ENCODE data around the gene GMEB2.
A peak's percentile ranks its signal among the peaks of the same experiment; 100 is the strongest.

The GMEB2 gene

GRCh38 chr20:63570281-63571086, 56.4 kb downstream of the GMEB2 start:
- Histone ChIP-seq H3K27ac (ENCODE audit: insufficient read depth in 1 of 2, low read depth in 1 of 2, low read length in 2 of 2, poor library complexity in 1 of 2, severe bottlenecking in 2 of 2) (no peak overlapping the region), H3K4me3 (ENCODE audit: control insufficient read depth in 1 of 7, extremely low read depth in 1 of 7, insufficient read depth in 4 of 7, low read depth in 2 of 7, low read length in 6 of 7) (no peak overlapping the region), H3K27me3 (replicated peaks in 2 of 5; ENCODE audit: control insufficient read depth in 4 of 5, insufficient read depth in 5 of 5, low read length in 4 of 5) (peaks cover 0 to 46% (median 6%) of the 10 kb centered on the region in 5 experiments), H3K36me3 (ENCODE audit: control insufficient read depth in 4 of 4, insufficient read depth in 4 of 4, low read length in 3 of 4) (no peaks in the 10 kb centered on the region), H3K4me1 (ENCODE audit: control extremely low read depth in 1 of 4, control insufficient read depth in 4 of 4, insufficient read depth in 4 of 4, low read length in 3 of 4) (peaks cover 0 to 45% (median 36%) of the 10 kb centered on the region in 4 experiments), H3K9me3 (ENCODE audit: control extremely low read depth in 1 of 5, control insufficient read depth in 4 of 5, insufficient read depth in 2 of 5, low read depth in 1 of 5, low read length in 4 of 5) (no peaks in the 10 kb centered on the region)
- WGBS (ENCODE audit: insufficient coverage), result 93% methylated on average over 24 of the region's 28 CpGs
- ChIA-PET CTCF (no interaction called here), POLR2A (interaction anchor here (0.6 kb wide), 1 partner anchor 12 kb away, joined by 5 read pairs; no protein-coding TSS in a partner anchor)
- DNase-seq, result no peak

- peak in 2 of 3 donors; percentile 46 to 54 for DNase-seq
- Histone ChIP-seq H3K27me3 (replicated peaks in 2 of 5; ENCODE audit: control insufficient read depth in 4 of 5, insufficient read depth in 5 of 5, low read length in 4 of 5) (peaks cover 0 to 52% (median 6%) of the 10 kb centered on the region in 5 experiments), H3K4me3 (ENCODE audit: control insufficient read depth in 1 of 7, extremely low read depth in 1 of 7, insufficient read depth in 4 of 7, low read depth in 2 of 7, low read length in 6 of 7) (no peak overlapping the region), H3K4me1 (ENCODE audit: control extremely low read depth in 1 of 4, control insufficient read depth in 4 of 4, insufficient read depth in 4 of 4, low read length in 3 of 4) (peaks cover 0 to 41% (median 33%) of the 10 kb centered on the region in 4 experiments), H3K27ac (ENCODE audit: insufficient read depth in 1 of 2, low read depth in 1 of 2, low read length in 2 of 2, poor library complexity in 1 of 2, severe bottlenecking in 2 of 2) (no peak overlapping the region), H3K9me3 (ENCODE audit: control extremely low read depth in 1 of 5, control insufficient read depth in 4 of 5, insufficient read depth in 2 of 5, low read depth in 1 of 5, low read length in 4 of 5) (no peaks in the 10 kb centered on the region), H3K36me3 (ENCODE audit: control insufficient read depth in 4 of 4, insufficient read depth in 4 of 4, low read length in 3 of 4) (no peaks in the 10 kb centered on the region)
- CTCF ChIA-PET, result interaction anchor here (0.7 to 2.2 kb wide), 6 partner anchors 9 to 226 kb away, joined by 3 to 7 read pairs (median 3); partner anchors contain the start of gene PTK6
- 86% methylated on average over 45 of the region's 46 CpGs for WGBS (ENCODE audit: insufficient coverage)
- POLR2A ChIA-PET, result interaction anchor here (0.6 to 1.2 kb wide), 2 partner anchors 12 to 14 kb away, joined by 3 read pairs; no protein-coding TSS in a partner anchor
These were observed 57.6 kb downstream of the GMEB2 start for GRCh38 chr20:63568986-63569949.

GRCh38 chr20:63568170-63568981, 58.5 kb downstream of the GMEB2 start:
- H3K27me3 ChIP-seq (replicated peaks in 2 of 5; ENCODE audit: control insufficient read depth in 4 of 5, insufficient read depth in 5 of 5, low read length in 4 of 5), result peaks cover 0 to 53% (median 6%) of the 10 kb centered on the region in 5 experiments
- H3K4me3 ChIP-seq (ENCODE audit: control insufficient read depth in 1 of 7, extremely low read depth in 1 of 7, insufficient read depth in 4 of 7, low read depth in 2 of 7, low read length in 6 of 7), result peak overlapping the region in 5 of 7 experiments; percentile 35 to 74 (median 51)
- DNase-seq, result peak in 2 of 3 donors; percentile 51 to 58
- no peaks in the 10 kb centered on the region for H3K9me3 ChIP-seq (ENCODE audit: control extremely low read depth in 1 of 5, control insufficient read depth in 4 of 5, insufficient read depth in 2 of 5, low read depth in 1 of 5, low read length in 4 of 5)
- H3K27ac ChIP-seq (ENCODE audit: insufficient read depth in 1 of 2, low read depth in 1 of 2, low read length in 2 of 2, poor library complexity in 1 of 2, severe bottlenecking in 2 of 2), result no peak overlapping the region
- H3K36me3 ChIP-seq (ENCODE audit: control insufficient read depth in 4 of 4, insufficient read depth in 4 of 4, low read length in 3 of 4), result no peaks in the 10 kb centered on the region
- H3K4me1 ChIP-seq (ENCODE audit: control extremely low read depth in 1 of 4, control insufficient read depth in 4 of 4, insufficient read depth in 4 of 4, low read length in 3 of 4), result peaks cover 0 to 37% (median 29%) of the 10 kb centered on the region in 4 experiments
- CTCF ChIA-PET, result interaction anchor here (0.9 to 2.2 kb wide), 5 partner anchors 8 to 227 kb away, joined by 3 to 7 read pairs (median 3); no protein-coding TSS in a partner anchor
- 32% methylated on average over 33 of the region's 43 CpGs for WGBS (ENCODE audit: insufficient coverage)
- POLR2A ChIA-PET, result interaction anchor here (0.6 to 1.2 kb wide), 3 partner anchors 12 to 31 kb away, joined by 3 read pairs; partner anchors contain the start of gene PTK6

GRCh38 chr20:63567386-63568169, 59.3 kb downstream of the GMEB2 start:
- H3K27ac ChIP-seq (ENCODE audit: insufficient read depth in 1 of 2, low read depth in 1 of 2, low read length in 2 of 2, poor library complexity in 1 of 2, severe bottlenecking in 2 of 2), result no peak overlapping the region
- DNase-seq, result peak; percentile 84 to 95 (median 95)
- peaks cover 0 to 5% (median 0%) of the 10 kb centered on the region in 4 experiments for H3K36me3 ChIP-seq (ENCODE audit: control insufficient read depth in 4 of 4, insufficient read depth in 4 of 4, low read length in 3 of 4)
- POLR2A ChIA-PET, result interaction anchor here (1.1 to 1.2 kb wide), 2 partner anchors 11 to 30 kb away, joined by 3 read pairs; partner anchors contain the start of gene PTK6
- H3K9me3 ChIP-seq (ENCODE audit: control extremely low read depth in 1 of 5, control insufficient read depth in 4 of 5, insufficient read depth in 2 of 5, low read depth in 1 of 5, low read length in 4 of 5), result no peaks in the 10 kb centered on the region
- 21% methylated on average over 31 of the region's 37 CpGs for WGBS (ENCODE audit: insufficient coverage)
- H3K27me3 ChIP-seq (replicated peaks in 2 of 5; ENCODE audit: control insufficient read depth in 4 of 5, insufficient read depth in 5 of 5, low read length in 4 of 5), result peaks cover 0 to 47% (median 6%) of the 10 kb centered on the region in 5 experiments
- peaks cover 0 to 29% (median 25%) of the 10 kb centered on the region in 4 experiments for H3K4me1 ChIP-seq (ENCODE audit: control extremely low read depth in 1 of 4, control insufficient read depth in 4 of 4, insufficient read depth in 4 of 4, low read length in 3 of 4)
- CTCF ChIA-PET, result interaction anchor here (0.7 to 2.2 kb wide), 7 partner anchors 9 to 57 kb away, joined by 3 to 7 read pairs (median 3); no protein-coding TSS in a partner anchor
- H3K4me3 ChIP-seq (ENCODE audit: control insufficient read depth in 1 of 7, extremely low read depth in 1 of 7, insufficient read depth in 4 of 7, low read depth in 2 of 7, low read length in 6 of 7), result peak overlapping the region in 5 of 7 experiments; percentile 35 to 74 (median 51)

- H3K4me1 ChIP-seq (ENCODE audit: control extremely low read depth in 1 of 4, control insufficient read depth in 4 of 4, insufficient read depth in 4 of 4, low read length in 3 of 4), result peaks cover 0 to 28% (median 25%) of the 10 kb centered on the region in 4 experiments
- peaks cover 0 to 6% (median 0%) of the 10 kb centered on the region in 4 experiments for H3K36me3 ChIP-seq (ENCODE audit: control insufficient read depth in 4 of 4, insufficient read depth in 4 of 4, low read length in 3 of 4)
- POLR2A ChIA-PET, result interaction anchor here (1.1 kb wide), 1 partner anchor 29 kb away, joined by 3 read pairs; the partner anchor contains the start of gene PTK6
- peak; percentile 36 to 73 (median 61) for DNase-seq
- peak overlapping the region in 1 of 7 experiments; percentile 51 for H3K4me3 ChIP-seq (ENCODE audit: control insufficient read depth in 1 of 7, extremely low read depth in 1 of 7, insufficient read depth in 4 of 7, low read depth in 2 of 7, low read length in 6 of 7)
- no peaks in the 10 kb centered on the region for H3K9me3 ChIP-seq (ENCODE audit: control extremely low read depth in 1 of 5, control insufficient read depth in 4 of 5, insufficient read depth in 2 of 5, low read depth in 1 of 5, low read length in 4 of 5)
- CTCF ChIA-PET, result interaction anchor here (0.7 to 1.7 kb wide), 6 partner anchors 9 to 58 kb away, joined by 3 to 4 read pairs (median 3); no protein-coding TSS in a partner anchor
- 69% methylated on average over 21 of the region's 22 CpGs for WGBS (ENCODE audit: insufficient coverage)
- H3K27ac ChIP-seq (ENCODE audit: insufficient read depth in 1 of 2, low read depth in 1 of 2, low read length in 2 of 2, poor library complexity in 1 of 2, severe bottlenecking in 2 of 2), result no peak overlapping the region
- H3K27me3 ChIP-seq (replicated peaks in 2 of 5; ENCODE audit: control insufficient read depth in 4 of 5, insufficient read depth in 5 of 5, low read length in 4 of 5), result peaks cover 0 to 43% (median 6%) of the 10 kb centered on the region in 5 experiments
These were observed 59.8 kb downstream of the GMEB2 start for GRCh38 chr20:63567136-63567385.
